SK-N-SH (cell line): ENCODE measurements around the gene KLHDC7A.

Source experiments
- CTCF ChIP-seq: fragments of 200-600 bp; sonication (generic); IDR thresholded peaks from 2 replicates; pipeline ENCODE4 v1.6.1; 2017; ENCODE audit warnings: antibody characterized with exemption, mild to moderate bottlenecking, moderate library complexity
- EP300 ChIP-seq, 2 experiments: IDR thresholded peaks; 2 replicates each; pipeline versions ENCODE4 v1.4.0 to v1.6.1; 2012; ENCODE audit warnings: borderline replicate concordance in 1 of 2, low read depth in 1 of 2, low read length in 1 of 2
- EZH2phosphoT487 ChIP-seq: fragments of 200-600 bp; sonication (generic); IDR thresholded peaks from 2 replicates; pipeline ENCODE4 v1.6.1; 2017; ENCODE audit warnings: low read depth, mixed run types, mild to moderate bottlenecking, antibody characterized with exemption, moderate library complexity, borderline replicate concordance
- FOSL2 ChIP-seq: IDR thresholded peaks from 2 replicates; pipeline ENCODE4 v1.4.0; 2012; ENCODE audit warnings: low read depth, mild to moderate bottlenecking, moderate library complexity, borderline replicate concordance
- FOXM1 ChIP-seq: IDR thresholded peaks from 2 replicates; pipeline ENCODE4 v1.4.0; 2012; ENCODE audit warnings: low read depth, mild to moderate bottlenecking
- REST ChIP-seq: IDR thresholded peaks from 2 replicates; pipeline ENCODE4 v1.6.1; 2012; ENCODE audit warnings: mild to moderate bottlenecking, low read depth, low read length, moderate library complexity
- RFX5 ChIP-seq: IDR thresholded peaks from 2 replicates; pipeline ENCODE4 v1.6.1; 2012; ENCODE audit warnings: mild to moderate bottlenecking, improper control_type of control experiment, low read length
- USF2 ChIP-seq: fragments of 150-350 bp; IDR thresholded peaks from 2 replicates; pipeline ENCODE4 v1.6.1; 2017; ENCODE audit warnings: antibody characterized with exemption, low read length, low read depth, borderline replicate concordance
- ZBTB33 ChIP-seq: IDR thresholded peaks from 2 replicates; pipeline ENCODE4 v1.4.0; 2012; ENCODE audit warnings: low read depth, borderline replicate concordance

- TF ChIP-seq CTCF (no peak), EP300 (IDR thresholded peaks at IDR 0.05; ENCODE audit: borderline replicate concordance in 1 of 2, low read depth in 1 of 2, low read length in 1 of 2) (no peak), EZH2phosphoT487 (no peak), RFX5 (no peak), REST (no peak), FOXM1 (no peak), FOSL2 (no peak), ZBTB33 (no peak), USF2 (no peak)
Observed at GRCh38 chr1:18463984-18464664, 16.6 kb upstream of the KLHDC7A start.
